OCI-LY1 (cell line): ENCODE data around the gene STK32B.

Source experiments
- EZH2 ChIP-seq: fragments of 200-600 bp; sonication (generic), shearing (Covaris generic); IDR thresholded peaks from 2 replicates; pipeline ENCODE4 v1.8.0; 2017; ENCODE audit warnings: borderline replicate concordance, mixed run types, mild to moderate bottlenecking, antibody characterized with exemption, low read length, moderate library complexity, mixed read lengths
- TF ChIP-seq, protein P1 (sequence below): fragments of 200-600 bp; sonication (generic), shearing (Covaris generic); IDR thresholded peaks from 2 replicates; pipeline ENCODE4 v1.5.1; 2017; ENCODE audit warnings: mild to moderate bottlenecking, antibody characterized with exemption, low read length, moderate library complexity, mixed read lengths

DNA sequence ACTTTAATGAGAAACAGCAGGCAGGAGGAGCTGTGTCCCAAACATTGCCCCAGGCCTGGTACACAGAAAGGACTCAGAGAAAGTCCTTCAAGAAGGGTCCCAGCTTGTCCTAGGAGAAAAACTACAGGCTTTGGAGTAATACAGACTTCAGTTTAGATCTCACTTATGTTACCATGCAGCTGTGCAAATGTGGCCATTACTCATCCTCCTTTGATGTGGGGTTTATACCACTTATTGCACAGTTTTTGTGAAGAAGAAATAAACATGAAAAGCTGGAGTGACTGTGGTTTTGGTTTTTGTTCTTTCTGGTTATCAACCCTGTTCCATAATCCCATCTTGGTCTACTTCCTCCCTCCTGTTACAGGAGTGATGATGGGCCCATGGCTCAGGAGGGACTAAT is 23.9 kb upstream of the STK32B start:
- TF ChIP-seq, protein P1, sequence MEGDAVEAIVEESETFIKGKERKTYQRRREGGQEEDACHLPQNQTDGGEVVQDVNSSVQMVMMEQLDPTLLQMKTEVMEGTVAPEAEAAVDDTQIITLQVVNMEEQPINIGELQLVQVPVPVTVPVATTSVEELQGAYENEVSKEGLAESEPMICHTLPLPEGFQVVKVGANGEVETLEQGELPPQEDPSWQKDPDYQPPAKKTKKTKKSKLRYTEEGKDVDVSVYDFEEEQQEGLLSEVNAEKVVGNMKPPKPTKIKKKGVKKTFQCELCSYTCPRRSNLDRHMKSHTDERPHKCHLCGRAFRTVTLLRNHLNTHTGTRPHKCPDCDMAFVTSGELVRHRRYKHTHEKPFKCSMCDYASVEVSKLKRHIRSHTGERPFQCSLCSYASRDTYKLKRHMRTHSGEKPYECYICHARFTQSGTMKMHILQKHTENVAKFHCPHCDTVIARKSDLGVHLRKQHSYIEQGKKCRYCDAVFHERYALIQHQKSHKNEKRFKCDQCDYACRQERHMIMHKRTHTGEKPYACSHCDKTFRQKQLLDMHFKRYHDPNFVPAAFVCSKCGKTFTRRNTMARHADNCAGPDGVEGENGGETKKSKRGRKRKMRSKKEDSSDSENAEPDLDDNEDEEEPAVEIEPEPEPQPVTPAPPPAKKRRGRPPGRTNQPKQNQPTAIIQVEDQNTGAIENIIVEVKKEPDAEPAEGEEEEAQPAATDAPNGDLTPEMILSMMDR = no peak
- no peak for TF ChIP-seq EZH2
